Colon (tissue), 2 donors: ENCODE data around the gene TUBG1.
"Not testable (repeated sequence)": the region's sequence is repeated elsewhere in the genome, so short reads cannot be mapped to it uniquely, and the experiment has no call there.

Source experiments
- FAIRE-seq: peaks from 2 replicates; lab custom pipeline; 2012; peaks lifted over from hg19 to GRCh38; lab: Jason Lieb, UNC
- donor health status: control.
- donor health status: control.

Gene TUBG1

DNA sequence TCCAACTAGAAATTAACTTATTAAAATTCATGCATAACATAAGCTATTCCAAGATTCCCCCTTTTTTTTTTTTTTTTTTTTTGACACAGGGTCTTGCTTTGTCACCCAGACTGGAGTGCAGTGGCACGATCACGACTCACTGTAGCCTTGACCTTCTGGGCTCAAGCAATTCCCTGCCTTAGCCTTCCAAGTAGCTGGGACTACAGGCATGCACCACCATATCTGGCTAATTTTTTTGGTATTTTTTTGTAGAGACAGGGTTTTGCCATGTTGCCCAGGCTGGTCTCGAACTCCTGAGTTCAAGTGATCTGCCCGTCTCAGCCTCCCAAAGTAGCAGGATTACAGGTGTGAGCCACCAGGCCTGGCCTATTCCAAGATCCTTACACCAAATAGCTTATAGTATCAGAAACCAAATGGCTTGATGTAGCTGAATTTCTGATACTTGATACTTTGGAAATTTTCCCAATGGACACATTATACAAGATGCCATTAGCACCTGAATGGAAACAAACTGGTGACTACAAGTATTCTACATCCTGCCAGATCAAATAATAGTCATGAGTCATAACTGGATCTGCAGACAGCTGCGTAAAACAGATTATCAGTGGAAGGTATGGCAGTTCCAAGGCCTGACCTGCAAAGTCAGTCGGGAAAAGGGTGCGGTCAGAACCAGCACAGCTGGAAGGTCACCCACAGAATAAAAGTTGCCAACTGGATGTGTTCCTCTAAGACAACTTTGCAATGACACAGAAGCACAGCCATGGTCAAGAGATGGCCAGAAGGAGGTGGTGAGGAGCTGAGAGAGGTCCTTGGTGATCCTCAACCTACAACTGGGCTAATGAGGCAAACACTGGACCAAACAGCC is 14.5 kb downstream of the TUBG1 start:
- FAIRE-seq = no peak

DNA sequence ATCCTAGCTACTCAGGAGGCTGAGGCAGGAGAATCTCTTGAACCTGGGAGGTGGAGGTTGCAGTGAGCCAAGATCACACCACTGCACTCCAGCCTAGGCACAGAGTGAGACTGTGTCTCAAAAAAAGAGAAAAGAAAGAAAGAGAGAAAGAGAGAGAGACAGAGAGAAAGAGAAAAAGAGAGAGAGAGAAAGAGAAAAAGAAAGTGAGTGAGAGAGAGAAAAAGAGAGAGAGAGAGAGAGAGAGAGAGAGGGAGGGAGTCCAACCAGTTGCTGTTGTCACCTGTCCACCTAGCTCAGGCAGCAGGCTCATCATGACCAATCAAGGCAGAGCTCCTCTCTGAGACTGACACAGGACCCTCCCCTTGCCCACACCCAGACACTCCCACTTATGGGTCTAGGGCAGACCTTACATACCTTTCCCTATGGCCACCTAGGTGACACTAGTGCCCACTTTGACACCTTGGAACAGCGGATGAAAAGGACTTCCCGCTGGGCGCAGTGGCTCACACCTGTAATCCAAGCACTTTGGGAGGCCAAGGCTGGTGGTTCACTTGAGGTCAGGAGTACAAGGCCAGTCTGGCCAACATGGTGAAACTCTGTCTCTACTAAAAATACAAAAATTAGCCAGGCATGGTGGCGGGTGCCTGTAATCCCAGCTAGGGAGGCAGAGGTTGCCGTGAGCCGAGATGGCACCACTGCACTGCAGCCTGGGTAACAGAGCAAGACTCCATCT is 17.7 kb downstream of the TUBG1 start:
- not testable (repeated sequence) for FAIRE-seq

- no peak for FAIRE-seq
These were observed 20.0 kb downstream of the TUBG1 start for GRCh38 chr17:42629411-42630009.

GRCh38 chr17:42632949-42633444 is 23.5 kb downstream of the TUBG1 start:
- no peak for FAIRE-seq

GRCh38 chr17:42639525-42640113 is 30.1 kb downstream of the TUBG1 start:
- no peak for FAIRE-seq

DNA sequence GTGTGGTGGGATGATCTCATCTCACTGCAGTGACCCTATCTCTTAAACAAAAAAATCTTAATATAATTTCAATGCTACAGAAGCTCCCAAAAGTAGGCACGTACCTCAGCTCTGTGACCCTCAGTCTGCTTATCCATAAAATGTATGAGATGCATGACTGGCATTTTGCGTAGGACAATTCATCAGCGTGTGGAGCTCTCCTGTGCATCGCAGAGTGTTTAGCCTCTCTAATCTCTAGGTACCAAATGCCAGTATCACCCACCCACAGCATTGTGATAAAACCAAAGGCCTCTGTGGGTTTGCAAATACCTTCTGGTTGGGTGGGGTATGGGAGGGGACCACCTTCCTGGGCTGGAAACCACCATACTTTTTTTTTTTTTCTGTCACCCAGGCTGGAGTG is 30.6 kb downstream of the TUBG1 start:
- no peak for FAIRE-seq

DNA sequence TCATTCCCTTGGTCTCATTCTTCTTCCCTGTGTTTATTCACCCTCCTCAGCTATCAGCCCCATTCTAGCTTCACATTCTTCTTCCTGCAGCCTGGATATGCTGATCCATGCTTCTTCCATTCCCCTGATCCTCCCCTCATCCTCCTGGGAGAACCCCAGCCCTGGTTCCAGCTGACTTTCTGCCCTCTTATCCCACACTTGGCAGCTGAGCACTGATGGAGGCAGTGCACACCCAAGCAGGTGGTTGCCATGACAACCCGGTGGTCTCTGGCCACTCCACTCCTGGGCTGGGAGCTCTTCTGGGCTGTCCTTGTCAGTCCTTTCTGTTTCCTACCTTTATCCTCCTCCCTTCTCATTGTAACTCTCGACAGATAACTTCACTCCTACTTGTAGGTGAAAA is 32.9 kb downstream of the TUBG1 start:
- no peak for FAIRE-seq

DNA sequence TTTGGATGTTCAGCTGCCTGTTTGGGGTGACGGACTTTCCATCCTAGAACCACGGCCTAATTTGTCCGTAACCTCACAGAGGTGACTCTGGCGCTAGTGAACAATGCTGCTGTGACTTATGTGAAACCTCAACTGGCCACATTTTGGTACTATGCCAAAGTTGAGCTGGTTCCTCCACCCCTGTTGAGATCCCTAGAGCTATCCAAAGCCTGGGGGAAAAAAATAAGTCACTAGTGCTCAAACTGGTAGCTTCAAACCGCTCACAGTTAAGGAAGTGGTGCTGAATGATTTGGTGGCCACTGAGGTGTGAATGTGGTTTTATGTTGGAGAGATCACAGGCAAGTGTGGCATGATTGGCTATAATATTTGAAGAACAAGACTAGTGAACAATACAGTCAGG is 38.3 kb downstream of the TUBG1 start:
- no peak for FAIRE-seq

GRCh38 chr17:42651392-42651791 is 41.9 kb downstream of the TUBG1 start:
- no peak for FAIRE-seq

DNA sequence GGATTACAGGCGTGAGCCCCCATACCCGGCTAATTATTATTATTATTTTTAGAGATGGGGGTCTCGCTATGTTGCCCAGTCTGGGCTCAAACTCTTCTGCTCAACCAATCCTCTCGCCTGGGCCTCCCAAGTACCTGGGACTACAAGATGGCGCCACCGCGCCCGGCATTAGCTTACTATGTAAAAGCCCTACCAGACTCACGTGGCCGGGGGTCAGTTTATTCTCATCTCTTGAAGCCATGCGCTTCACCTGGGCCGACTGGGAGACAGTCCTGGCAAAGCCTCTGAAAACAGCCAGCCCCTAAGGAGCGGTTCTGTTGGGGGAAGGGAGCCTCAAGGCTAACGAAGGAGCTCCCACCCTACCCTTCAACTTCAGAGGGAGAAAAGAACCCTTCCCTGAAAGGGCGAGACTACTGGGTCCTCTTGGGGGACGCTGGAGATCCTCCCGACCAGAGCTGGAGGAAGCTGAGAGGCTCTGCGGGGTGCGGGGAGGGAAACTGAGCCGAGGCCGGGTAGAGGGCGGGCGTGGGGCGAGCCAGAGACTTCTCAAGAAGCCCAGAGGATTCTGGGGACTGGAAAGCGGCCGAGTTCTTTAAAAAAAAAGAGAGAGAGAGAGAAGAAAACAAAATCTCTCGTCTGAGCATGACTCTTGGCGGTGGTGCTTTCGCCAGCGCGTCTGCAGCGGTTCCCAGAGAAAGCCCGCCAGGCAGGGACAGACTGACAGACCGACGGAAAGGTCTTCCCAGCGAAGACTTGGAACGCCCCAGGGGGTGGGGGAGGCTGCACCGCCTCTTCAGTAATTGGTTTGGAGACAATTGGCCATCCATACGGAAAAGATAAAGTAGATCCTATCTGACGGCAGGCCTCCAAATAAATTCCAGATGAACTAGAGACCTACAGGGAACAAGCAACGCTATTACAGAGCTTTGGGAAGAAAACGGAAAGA is 44.0 kb downstream of the TUBG1 start:
- no peak for FAIRE-seq

- no peak for FAIRE-seq
These were observed 46.0 kb downstream of the TUBG1 start for GRCh38 chr17:42655528-42655927.

DNA sequence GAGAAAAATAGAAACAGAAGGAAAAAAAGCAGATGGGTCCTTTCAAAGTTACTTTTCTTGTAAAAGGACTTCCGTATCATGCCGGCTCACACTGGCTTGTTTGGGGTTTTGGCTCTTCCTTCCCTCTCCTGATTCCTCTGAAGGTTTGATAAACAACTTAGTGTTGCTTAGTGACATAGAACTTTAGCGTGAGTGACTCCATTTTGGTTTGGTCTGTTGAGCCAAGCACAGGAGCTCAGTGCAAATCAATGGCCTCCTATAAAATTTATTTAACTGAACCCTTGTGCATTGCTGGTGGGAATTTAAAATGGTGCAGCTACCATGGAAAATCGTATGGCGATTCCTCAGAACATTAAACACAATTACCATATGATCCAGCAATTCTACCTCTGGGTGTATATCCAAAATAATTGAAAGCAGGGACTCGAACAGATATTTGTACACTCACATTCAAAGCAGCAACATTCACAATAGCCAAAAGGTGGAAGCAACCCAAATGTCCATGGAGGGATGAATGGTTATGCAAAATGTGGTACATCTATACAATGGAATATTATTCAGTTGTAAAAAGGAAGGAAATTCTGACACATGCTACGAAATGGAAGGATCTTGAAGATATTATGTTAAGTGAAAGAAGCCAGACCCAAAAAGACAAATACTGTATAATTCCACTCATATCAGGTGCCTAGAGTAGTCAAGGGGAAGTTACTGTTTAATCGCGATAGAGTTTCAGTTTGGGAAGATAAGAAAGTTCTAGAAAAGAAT is 48.5 kb downstream of the TUBG1 start:
- no peak for FAIRE-seq

DNA sequence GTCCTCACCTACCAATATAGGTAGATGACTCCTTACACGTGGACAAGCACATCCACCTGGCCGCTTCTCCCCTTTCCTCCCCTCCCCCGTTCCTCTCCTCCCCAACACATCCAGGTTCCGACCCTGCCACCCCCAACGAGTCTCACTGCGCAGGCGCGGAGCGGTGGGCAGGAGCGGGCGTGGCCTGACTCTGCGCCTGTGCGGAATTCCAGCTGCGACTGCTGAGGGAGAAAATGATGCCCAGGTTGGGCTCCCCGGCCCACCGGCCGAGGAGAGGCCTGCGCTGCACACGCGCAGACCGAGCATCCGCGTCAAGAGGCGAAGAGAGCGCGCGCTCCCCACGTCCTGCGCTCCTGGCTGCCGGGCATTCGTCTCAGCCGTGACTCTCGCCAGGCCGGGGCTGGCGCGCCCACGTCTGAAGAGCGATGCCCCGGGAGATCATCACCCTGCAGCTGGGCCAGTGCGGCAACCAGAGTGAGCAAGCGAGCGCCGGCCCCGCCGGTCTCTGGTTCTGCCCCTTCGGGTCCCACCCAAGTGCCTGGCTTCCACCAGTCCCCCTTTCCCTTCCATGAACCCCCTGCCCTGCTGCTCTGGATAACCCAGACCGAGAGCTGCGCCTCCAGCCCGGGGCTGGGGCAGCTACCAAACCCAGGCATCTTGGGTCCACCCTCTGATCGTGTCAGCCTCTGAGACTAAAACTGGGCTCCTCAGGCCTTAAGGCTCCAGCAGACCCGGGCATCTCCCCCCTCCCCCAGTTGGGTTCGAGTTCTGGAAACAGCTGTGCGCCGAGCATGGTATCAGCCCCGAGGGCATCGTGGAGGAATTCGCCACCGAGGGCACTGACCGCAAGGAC is 49.8 kb downstream of the TUBG1 start, which contains the start of gene TUBG2:
Gene TUBG2, plus strand, starts transcription at position 206 of the 853 bp plus-strand sequence. Its CDS starts 220 bp downstream, at position 426.
- FAIRE-seq = no peak

- not testable (repeated sequence) for FAIRE-seq
These were observed 50.4 kb downstream of the TUBG1 start for GRCh38 chr17:42659932-42660274.

DNA sequence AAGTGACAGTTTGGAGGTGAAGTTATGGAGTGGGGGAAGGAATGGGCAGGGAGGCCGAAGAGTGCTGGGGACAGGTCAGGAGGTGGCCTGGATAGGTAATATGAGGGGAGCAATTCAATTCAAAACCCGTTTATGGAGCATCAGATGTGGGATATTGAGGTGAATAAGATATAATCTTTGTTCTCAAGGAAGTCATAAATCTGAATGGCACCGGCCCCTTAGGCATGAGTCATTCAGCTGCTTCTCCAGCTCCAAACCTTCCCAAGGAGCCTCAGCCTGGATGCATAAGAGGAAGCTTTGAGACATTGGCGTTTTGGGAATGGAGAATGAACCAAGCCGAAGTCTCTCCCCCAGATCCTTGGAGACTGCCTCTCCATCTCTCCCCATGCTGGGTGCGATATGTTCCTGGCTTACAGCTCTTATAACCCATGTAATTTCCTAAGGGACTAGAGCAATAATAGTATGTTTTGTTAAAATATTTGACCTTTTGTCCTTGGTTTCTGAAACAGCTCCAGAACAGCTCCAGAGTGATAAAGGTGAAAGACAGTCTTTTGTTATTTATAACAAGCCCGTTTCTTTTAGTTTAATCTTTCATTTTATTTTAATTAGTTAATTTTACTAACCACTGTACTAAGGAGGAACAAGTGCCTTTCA is 51.3 kb downstream of the TUBG1 start:
- FAIRE-seq = no peak
